NOMO-1 treated with DMSO at 0.1 percent for 48 hours (cell line): ENCODE data around the gene ARID4B.
"Not testable (repeated sequence)": the region's sequence is repeated elsewhere in the genome, so short reads cannot be mapped to it uniquely, and the experiment has no call there.

Experiments used
- DNase-seq: peaks from one replicate; lab custom pipeline; 2025; ENCODE audit not compliant: unreplicated experiment; lab: John Stamatoyannopoulos, UW

The ARID4B gene

DNA sequence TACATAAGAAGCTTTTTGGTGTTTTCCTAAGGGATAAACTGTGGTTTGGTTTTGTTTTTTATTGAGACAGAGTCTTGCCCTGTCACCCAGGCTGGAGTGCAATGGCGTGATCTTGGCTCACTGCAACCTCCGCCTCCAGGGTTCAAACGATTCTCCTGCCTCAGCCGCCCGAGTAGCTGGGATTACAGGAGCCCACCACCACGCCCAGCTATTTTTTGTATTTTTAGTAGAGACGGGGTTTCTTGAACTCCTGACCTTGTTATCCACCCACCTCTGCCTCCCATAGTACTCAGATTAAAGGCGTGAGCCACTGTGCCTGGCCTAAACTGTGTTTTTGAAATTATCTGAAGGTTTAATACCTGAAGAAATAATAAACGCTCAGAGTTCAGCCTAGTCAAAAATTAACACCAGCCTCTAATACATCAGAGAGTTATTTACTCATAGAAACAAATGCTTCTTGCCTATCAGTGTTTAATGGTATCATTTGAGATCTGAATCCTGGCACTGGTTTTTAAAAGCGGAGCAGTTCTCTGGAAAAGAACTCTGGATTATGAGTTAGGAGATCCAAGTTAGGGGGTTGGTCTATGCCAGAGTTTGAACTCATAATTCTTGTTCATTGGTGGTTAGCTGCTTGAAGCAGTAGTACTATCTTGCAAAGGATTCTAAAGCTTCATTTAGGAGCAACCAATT, 28.7 kb downstream of the ARID4B start:
- no peak for DNase-seq

DNA sequence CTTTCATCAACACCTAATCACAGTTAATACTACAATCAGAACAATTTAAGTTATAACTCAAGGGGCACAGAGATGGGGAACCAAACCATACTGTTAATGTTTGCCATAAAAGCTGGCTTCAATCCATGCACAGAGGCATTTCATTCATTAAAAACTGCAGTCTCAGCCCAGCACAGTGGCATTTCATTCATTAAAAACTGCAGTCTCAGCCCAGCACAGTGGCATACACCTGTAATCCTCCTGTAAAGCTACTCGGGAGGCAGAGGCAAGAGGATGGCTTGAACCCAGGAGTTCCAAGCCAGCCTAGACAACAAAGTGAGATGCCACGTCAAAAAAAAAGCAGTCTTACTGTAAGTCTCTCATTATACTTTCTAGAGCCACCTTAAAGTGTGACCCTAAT, 29.2 kb downstream of the ARID4B start:
- no peak for DNase-seq

DNA sequence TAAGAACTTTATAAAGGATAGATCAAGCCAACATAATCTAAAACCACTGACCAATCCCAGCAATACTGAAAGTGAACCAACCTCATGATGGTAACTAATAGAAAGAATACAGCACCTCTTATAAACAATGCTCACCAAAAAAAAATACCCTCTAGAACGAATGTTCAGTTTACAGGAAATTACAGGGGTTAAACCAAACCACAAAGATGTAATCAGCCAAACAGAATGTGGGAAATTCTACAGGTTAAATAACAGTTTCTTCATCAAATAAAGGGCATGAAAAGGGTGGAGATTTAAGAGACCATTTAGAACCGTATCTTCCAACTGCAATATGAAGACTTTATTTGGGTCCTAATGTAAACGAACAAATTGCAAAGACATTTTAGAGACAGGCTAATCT, 30.4 kb downstream of the ARID4B start:
- no peak for DNase-seq

DNA sequence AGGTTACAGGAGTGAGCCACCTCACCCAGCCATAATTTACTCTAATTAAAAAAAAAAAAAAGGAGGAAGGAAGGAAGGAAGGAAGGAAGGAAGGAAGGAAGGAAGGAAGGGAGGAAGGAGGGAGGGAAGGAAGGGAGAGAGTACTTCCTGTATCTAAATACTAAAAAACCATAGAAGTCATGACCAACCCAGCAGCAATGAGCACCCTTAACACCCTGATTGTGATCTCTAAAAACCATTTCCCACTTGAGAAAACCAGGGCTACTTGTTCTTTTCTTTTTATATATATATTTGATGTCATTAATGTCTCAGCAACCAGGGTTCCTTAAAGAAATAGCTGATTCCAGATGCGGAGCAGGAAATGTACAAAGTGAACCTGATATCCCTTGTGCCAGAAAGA, 31.2 kb downstream of the ARID4B start:
- DNase-seq = no peak

DNA sequence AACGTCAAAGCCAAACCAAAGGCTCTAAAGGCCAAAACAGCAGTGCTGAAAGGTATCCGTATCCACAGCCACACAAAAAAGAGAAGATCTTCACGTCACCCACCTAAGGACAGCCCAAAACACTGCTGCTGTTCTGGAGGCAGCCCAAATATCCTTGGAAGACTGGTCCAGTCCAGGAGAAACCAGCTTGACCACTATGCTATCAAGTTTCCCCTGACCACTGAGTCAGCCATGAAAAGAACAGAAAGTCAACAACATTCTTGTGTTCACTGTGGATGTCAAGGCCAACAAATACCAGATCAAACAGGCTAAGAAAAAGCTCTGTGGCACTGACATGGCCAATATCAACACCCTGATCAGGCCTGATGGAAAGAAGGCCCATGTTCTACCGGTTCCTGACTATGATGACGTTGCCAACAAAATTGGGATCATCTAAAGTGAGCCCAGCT, 32.1 kb downstream of the ARID4B start:
- no peak for DNase-seq

DNA sequence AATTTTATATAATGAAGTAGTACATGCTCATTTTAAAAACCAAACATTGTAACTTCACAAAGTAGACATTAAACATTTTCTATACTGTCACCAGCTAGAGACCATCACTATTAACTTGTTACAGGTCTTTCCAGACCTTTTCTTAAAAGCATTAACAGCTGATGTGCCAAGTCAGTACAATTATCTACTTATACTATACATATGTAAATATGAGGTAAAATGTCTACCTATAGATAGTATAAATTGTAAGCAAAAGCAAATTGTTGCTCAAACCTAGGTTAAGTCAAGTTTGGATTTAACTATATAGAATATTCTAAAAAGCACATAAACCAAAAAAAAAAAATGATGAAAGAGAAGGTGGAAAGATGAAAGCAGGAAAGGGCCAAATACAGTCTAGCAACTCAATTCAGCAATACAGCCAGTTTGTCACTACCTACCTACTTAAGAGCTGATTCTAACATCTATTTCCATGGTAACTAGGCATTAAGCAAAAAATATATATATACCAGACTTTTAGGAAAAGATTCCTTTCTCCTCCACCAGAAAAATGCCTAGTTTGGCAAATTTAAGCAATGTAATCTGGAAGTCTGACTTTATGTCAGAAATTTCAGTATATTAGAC, 34.5 kb downstream of the ARID4B start:
- no peak for DNase-seq

DNA sequence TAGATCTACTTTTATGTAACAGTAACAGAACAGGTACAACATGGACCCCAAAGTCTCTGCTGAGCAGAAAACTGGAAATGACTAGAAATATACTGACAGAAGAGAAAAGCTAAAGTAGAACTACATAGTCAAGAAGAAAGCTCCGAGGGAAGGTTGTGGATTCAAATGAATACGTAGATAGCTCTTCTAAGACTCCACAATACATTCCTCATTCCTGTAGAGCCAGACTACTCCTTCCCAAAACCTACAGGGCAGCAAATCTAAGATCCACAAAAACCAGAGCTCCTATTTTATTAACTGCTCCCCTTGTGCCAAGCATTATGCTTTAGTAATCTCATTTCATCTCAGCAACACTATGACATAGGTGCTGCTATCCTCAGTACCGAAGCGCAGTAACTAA, 35.2 kb downstream of the ARID4B start:
- DNase-seq = no peak

DNA sequence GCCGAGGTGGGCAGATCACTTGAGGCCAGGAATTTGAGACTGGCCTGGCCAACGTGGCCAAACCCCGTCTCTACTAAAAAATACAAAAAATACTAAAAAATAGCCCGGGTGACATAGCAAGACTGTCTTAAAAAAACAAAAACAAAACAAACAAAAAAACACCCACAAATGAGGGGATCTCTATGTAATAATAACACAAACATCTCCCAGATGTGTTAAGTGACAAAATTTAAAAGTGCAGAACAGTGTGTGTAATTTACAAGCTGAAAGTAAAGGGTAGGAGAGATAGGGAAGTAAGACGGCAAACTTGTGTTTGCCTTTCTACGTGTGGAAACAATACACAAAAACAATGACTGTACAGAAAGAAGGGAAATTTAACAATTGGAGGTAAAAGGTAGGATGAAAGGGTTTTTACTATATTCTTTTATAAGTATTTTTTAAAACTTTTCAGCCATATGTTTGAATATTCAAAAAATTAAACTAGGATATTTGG, 36.3 kb downstream of the ARID4B start:
- no peak for DNase-seq

DNA sequence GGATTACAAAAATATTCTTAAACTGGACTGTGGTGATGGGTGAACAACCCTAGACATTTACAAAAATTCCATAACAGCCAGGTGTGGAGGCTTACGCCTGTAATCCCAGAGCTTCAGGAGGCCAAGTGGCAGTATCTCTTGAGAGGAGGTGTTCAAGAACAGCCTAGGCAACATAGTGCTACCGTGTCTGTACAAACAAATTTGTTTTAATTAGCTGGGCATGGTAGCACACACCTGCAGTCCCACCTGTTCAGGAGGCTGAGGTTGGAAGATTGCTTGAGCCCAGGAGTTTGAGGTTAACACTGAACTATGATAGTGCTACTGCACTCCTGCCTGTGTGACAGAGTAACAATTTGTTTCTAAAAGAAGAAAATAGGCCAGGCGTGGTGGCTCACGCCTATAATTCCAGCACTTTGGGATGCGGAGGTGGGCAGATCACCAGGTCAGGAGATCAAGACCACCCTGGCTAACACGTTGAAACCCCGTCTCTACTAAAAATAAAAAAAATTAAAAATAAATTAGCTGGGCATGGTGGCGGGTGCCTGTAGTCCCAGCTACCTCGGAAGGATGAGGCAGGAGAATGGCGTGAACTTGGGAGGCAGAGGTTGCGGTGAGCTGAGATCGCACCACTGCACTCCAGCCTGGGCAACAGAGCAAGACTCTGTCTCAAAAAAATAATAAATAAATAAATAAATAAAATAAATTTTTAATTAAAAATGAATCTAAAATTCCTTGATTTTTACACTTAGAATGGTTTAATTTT, 37.1 kb downstream of the ARID4B start:
- no peak for DNase-seq

DNA sequence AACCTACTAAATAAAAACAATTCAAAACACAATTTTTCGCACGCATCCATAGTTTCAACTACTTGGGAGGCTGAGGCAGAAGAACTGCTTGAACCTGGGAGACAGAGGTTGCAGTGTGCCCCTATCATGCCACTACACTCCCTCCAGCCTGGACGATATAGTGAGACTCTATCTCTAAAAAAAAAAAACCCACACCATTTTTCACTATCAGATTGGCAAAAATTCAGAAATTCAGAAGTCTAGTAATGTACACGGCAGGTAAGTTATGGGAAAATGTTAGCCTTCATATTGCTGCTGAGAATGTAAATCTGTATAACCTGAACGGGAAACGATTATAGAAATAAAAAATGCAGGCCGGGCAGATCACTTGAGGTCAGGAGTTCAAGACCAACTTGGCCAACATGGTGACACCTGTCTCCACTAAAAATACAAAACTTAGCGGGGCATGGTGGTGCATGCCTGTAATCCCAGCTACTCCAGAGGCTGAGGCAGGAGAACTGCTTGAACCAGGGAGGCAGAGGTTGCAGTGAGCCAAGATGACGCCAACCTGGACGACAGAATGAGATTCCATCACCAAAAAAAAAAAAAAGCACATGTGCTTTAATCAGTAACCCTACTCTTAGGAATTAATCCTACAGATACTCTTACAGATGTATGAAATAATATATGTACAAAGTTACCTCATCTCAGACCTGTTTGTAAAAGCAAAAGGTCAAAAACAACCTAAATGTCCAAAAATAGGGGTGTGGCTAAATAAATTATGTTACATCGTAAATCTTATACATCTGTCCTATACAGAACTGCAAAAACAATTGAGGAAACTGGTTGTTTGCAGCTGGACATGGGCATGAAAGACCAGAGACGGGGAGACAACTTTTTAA, 37.9 kb downstream of the ARID4B start:
- no peak for DNase-seq

DNA sequence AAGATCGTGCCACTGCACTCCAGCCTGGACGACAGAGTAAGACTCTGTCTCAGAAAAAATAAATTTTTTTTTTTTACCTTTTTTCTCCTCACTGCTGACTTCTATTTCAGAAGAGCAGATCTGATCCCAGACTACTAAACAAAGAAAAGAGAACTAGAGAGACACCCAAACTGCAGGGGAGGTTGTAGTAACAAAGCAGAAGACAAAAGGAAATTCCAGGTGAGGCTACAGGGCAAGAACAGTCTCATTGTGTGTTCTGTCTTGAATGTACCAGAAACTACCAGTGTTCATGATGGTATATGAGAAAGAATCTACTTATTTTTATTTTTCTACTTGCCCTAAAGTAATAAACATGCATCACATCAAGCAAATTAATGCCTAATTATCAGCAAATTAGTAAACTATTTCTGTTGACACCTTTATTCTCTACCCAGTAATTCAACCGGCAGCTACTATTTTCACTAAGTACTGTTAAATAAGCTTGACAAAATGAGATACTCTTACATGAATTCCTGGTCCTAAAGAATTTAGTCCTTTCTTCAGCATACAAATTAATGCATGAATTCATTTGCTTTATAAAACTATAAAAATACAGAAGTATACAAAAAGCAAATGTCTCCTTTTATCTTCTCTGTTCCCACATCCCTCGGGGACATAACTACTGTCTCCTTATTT, 40.6 kb downstream of the ARID4B start:
- DNase-seq = no peak

DNA sequence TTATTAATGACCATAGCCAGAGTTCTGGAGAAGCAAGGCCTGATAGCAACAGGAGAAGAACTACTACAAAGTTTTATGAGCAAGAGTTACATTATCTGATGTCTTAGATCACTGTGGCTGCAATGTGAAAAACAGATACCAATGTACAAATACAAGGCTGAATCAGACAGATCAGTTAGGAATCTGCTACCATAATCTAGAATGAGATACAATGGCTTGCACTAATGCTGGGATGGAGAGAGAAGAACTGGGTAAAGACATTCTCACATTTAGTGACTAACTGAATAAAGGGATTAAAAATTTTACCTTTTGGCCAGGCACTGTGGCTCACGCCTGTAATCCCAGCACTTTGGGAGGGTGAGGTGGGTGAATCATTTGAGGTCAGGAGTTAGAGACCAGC, 41.3 kb downstream of the ARID4B start:
- no peak for DNase-seq

DNA sequence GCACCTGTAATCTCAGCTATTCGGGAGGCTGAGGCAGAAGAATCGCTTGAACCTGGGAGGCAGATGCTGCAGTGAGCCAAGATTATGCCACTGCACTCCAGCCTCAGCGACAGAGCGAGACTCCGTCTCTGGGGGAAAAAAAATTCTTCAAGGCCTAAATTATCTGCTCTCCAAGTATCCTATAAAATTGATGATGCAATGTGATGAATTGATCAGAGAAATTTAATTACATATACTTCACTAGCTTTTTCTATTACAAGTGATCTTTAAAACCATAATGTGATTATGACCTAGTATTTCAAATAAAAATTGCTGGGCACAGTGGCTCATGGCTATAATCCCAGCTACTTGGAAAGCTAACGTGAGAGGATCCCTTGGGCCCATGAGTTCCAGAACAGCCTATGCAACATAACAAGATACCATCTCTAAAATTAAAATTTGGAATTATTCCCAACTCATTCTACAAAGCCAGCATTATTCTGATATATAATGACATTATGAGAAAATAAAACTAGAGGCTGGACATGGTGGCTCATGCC, 43.7 kb downstream of the ARID4B start:
- no peak for DNase-seq

DNA sequence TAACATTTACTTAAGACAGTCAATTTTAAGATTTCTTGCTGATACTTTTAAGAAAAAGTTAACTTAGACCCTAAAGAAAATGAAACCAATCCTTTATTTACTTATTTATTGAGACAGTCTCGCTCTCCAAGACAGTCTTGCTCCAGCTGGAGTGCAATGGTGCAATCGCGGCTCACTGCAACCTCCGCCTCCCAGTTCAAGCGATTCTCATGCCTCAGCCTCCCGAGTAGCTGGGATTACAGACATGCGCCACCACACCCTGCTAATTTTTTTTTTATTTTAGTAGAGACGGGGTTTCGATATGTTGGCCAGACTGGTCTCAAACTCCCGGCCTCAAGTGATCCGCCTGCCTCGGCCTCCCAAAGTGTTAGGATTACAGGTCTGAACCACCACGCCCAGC, 44.3 kb downstream of the ARID4B start:
- DNase-seq = not testable (repeated sequence)

DNA sequence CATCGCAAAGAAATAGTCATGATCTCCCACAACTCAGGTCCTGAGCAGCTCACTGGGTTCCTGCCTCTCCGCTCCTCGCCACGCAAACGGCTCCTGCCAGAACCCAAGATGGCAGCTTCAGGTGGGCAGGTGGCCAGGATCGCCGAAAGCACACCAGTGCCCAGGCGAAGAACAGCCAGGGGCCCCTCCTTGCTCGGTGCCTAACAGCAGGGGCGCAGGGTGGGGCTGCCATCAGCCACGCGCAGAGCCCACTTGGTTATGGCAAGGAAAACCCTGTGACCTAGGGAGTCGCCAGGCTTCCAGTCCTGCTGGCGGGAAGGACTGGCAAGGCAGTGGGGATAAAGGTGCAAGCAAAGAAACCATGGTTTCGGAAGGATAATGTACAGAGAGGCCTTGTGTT, 47.5 kb downstream of the ARID4B start:
- no peak for DNase-seq

DNA sequence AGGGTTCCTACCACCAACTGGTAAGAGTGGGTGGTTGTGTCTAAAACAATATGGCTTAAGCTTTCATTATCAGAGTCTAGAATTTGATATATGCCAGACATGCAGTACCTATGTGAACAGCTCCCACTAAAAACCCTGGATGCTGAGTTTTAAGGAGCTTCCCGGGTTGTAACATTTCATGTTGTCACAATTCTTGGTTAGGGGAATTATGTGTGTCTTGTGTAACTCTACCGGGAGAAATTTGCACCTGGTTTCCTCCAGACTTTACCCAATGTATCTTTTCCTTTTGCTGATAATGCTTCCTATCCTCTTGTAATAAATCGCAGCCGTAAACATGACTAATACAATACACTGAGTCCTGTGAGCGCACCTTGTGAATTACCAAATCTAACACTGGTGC, 48.3 kb downstream of the ARID4B start:
- DNase-seq = no peak

DNA sequence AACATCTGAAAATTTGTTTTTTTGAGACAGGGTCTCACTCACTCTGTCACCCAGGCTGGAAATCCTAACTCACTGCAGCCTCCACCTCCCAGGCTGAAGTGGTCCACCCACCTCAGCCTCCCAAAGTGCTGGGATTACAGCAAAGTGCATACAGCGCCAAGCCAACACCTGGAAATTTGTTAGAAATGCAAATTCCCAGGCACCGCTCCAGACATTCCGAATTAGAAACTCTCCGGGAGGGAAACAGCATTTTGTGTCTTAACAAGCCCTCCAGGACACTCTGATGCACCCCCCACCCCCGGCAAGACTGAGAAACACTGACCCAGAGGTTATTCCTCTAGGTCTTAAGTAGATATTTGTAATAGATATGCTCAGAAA, 49.1 kb downstream of the ARID4B start:
- no peak for DNase-seq

DNA sequence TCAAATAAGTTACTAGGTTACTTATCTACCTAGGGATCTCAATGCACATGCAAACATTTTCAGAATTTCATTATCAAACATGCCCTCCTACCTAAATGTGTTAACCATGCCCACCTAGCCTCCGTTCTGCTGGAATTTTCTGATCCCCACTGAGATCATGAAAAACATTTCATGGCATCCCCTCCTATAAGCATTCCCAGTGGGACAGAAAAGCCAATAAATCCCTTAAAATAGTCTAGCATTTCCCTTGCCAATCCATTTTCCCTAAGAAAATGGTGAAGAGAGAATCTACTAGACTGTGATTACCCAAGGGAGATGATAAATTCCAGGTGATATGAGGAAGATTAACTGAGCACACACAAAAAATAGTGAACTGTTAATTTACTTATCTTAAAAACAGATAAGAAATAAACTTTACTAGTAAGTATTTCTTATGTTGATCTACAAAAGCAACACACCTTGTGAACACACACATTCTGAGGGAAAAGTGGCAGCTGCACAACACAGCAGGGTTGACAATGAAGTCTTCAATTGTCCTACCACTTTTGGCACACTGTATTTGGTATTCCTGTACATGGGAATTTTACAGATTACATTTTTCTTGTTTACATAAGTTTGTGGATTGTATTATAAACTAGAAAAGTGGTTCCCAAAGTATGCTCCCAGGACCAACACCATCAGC, 49.6 kb downstream of the ARID4B start:
- no peak for DNase-seq

DNA sequence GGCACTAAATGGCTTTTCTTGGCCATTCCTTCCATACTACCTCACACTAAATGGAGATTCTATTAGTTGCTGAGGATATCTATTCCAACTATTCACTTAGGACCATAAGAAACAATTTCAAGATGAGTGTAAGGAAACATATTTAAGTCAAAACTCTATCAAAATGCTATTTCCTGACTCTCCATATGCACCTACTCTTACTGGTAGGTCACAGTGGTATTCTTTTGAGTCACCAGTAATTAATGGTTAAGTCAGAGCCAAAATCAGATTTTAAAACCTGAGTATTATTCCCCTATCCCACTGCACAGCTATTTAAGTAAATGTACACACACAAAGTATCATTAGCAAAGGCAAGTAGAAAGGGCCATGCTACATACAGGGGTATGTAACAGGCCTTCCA, 50.3 kb downstream of the ARID4B start:
- DNase-seq = no peak

DNA sequence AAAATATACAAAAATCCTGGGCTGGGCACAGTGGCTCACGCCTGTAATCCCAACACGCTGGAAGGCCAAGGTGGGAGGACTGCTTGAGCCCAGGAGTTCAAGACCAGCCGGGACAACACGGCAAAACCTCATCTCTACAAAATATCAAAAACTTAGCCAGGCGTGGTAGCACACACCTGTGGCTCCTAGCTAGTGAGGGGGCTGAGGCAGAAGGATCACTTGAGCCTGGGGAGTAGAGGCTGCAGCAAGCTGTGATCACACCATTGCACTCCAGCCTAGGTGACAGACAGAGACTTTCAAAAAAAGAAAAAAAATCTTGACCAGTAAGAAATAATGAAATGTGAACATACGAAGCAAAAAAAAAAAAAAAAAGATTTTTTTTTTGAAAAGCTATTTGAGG, 52.1 kb downstream of the ARID4B start:
- DNase-seq = no peak
